ENCODE measurements around the gene PXN.

The PXN gene

DNA sequence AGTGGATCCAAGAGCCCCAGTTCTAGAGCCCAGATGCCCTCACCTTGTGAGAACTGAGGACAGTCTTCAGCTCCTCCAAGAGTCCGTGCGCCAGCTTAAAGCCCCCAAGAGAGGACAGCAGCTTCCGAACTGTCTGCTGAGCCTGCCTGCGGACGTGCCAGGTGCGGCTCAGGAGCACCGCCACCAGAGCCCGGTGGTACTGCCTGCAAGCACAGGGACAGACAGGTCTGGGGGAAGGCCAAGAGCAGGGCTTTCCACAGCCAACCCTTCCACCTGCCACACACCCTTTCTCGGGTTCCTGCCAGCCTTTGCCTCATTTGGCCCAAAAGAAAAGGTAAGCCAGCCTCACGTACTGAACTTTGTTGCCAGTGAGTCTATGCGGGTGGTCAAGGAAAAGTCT, 101.2 kb downstream of the PXN start:
- DNase-seq = no peak

DNA sequence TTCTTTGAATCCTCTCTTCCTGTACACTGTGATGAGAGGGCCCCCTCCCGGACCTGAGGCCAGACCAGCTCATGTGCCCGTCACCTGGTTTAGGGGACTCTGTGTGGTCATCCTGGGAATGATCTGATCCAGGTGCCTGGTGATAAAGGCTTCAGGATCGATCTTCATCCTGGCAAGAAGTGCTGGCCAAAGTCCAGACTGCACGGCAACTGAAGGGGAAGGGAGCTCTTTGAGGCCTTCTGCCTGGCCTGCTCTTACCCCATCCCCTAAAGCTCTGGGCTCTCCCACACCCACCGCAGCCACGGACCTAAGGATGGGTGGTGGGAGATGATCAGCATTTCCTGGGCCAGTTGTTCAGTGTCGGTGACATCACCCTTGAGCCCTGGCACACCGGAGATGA, 102.8 kb downstream of the PXN start:
- no peak for DNase-seq

DNA sequence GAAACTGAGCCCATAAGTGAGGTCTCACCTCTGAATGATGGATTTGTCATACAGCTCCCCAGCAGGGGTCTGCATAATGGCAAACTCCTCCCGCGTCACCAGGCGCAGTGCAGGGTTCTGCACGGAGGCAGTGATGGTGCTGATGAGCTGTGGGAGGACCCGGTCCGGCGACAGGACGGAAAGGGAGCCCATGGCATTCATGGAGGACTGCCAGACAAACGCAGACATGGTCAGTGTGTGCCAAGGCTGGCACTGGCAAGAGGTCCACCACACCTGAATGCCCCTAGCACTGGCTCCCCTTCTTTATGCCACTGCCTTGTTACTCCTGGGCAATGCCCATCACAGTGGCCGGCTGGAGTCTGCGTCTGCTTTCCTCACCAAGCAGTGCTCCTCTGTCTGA, 103.7 kb downstream of the PXN start:
- no peak for DNase-seq

All from NCI-H2029 (cell line).